ENCODE measurements around the gene NANOS3.

Gene NANOS3

GRCh38 chr19:13892870-13893269 is 15.9 kb downstream of the NANOS3 start:
- DNase-seq, result no peak
- H3K9me3 Mint-ChIP-seq, result no peaks in the 10 kb centered on the region

GRCh38 chr19:13894552-13894951 is 17.6 kb downstream of the NANOS3 start:
- no peak for DNase-seq
- Mint-ChIP-seq H3K4me3 (no peak overlapping the region), H3K27ac (no peak overlapping the region), H3K9me3 (no peaks in the 10 kb centered on the region), H3K4me1 (ENCODE audit: low read depth in 2 of 2) (no peaks in the 10 kb centered on the region), H3K27me3 (no peaks in the 10 kb centered on the region), H3K36me3 (ENCODE audit: insufficient read depth) (peaks cover 3% of the 10 kb centered on the region)
- ATAC-seq (replicated peaks), result no peak

More at GRCh38 chr19:13892870-13893269, 15.9 kb downstream of the NANOS3 start:
- Mint-ChIP-seq H3K4me1 (ENCODE audit: low read depth in 2 of 2) (peaks cover 0 to 3% of the 10 kb centered on the region in 2 donors), H3K27me3 (no peaks in the 10 kb centered on the region), H3K27ac (no peak overlapping the region), H3K36me3 (ENCODE audit: insufficient read depth) (peaks cover 4% of the 10 kb centered on the region), H3K4me3 (no peak overlapping the region)
- no peak for ATAC-seq (replicated peaks)

DNA sequence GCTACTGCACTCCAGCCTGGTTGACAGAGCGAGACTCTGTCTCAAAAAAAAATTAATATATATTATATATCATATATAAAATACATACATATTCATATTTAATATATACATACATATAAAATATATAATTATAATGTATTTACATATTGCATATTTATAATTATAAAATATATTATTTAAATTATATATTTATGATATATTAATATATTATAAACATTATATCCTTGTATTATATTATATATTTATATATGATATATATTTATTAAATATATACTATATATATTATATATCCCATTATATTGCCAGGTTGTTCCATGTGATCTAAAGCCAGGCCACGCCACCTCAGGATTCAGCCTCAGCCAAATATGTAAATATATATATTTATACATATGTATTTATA is 19.3 kb downstream of the NANOS3 start:
- Mint-ChIP-seq H3K4me3 (no peak overlapping the region), H3K36me3 (ENCODE audit: insufficient read depth) (peaks cover 3% of the 10 kb centered on the region), H3K27me3 (no peaks in the 10 kb centered on the region), H3K9me3 (no peaks in the 10 kb centered on the region), H3K27ac (no peak overlapping the region), H3K4me1 (ENCODE audit: low read depth in 2 of 2) (no peaks in the 10 kb centered on the region)
- DNase-seq (no peak), ATAC-seq (replicated peaks) (no peak)

- no peak for ATAC-seq (replicated peaks)
- Mint-ChIP-seq H3K27me3 (no peaks in the 10 kb centered on the region), H3K4me1 (ENCODE audit: low read depth in 2 of 2) (no peaks in the 10 kb centered on the region), H3K9me3 (no peaks in the 10 kb centered on the region), H3K36me3 (ENCODE audit: insufficient read depth) (no peaks in the 10 kb centered on the region), H3K4me3 (no peak overlapping the region), H3K27ac (no peak overlapping the region)
- no peak for DNase-seq
Measured at GRCh38 chr19:13899393-13899792, 22.5 kb downstream of the NANOS3 start.

- Mint-ChIP-seq H3K9me3 (no peaks in the 10 kb centered on the region), H3K4me1 (ENCODE audit: low read depth in 2 of 2) (no peaks in the 10 kb centered on the region), H3K36me3 (ENCODE audit: insufficient read depth) (no peaks in the 10 kb centered on the region), H3K27me3 (no peaks in the 10 kb centered on the region), H3K4me3 (no peak overlapping the region), H3K27ac (no peak overlapping the region)
- DNase-seq (no peak), ATAC-seq (replicated peaks) (no peak)
Measured at GRCh38 chr19:13899912-13900584, 23.1 kb downstream of the NANOS3 start.

GRCh38 chr19:13902993-13903555 is 26.1 kb downstream of the NANOS3 start:
- peaks cover 14 to 16% of the 10 kb centered on the region in 2 donors for H3K4me1 Mint-ChIP-seq (ENCODE audit: low read depth in 2 of 2)
- H3K4me3 Mint-ChIP-seq, result no peak overlapping the region
- peak overlapping the region in 1 of 2 donors; percentile 17 for H3K27ac Mint-ChIP-seq
- peaks cover 6% of the 10 kb centered on the region for H3K36me3 Mint-ChIP-seq (ENCODE audit: insufficient read depth)
- H3K27me3 Mint-ChIP-seq, result no peaks in the 10 kb centered on the region
- no peak for ATAC-seq (replicated peaks)
- no peaks in the 10 kb centered on the region for H3K9me3 Mint-ChIP-seq
- DNase-seq, result no peak

DNA sequence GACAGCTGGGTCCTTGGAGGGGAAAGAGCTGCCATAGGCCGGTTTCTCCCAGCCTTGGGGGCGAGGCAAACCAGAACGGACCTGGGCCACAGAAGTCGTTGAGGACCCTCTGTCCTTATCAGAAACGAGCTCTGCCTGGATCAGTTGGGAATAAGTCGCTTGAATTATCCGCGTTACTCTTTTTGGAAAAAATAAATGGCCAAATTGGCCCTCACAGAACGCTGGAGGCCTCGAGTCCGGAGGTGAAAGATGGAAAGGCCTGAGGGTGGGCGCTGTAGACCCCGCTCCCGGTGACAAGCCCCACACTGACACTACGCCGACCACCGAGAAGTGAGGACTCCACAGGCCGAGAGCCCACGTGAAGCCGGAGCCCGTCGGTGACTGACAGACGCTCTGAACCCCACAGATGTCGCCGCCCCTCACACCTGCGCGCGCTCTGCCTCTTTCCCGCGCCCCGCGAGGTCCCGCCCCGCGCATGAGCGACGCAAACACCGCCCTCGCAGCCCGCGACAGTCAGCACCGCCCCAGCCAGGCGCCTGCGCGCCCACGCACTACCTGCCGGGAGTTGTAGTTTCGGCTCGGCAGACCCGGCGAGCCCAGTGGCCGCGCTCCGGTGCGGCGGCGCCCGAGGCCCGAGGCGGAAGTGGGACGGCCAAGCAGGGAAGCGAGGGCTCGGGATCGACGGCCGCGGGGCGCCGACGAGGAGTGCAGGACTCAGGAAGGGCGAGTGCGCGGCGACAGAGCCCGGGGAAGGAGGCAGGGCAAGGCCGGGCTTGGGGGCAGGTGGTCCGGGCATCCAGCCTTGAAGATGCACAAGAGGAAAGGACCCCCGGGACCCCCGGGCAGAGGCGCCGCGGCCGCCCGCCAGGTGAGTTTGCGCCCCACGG is 28.9 kb downstream of the NANOS3 start, which contains the start of the genes BRME1 and CC2D1A:
Gene BRME1, minus strand, starts transcription at position 484 of the 887 bp plus-strand sequence. CDS start 1,225 bp downstream, outside the sequence.
Gene CC2D1A, plus strand, starts transcription at position 568 of the 887 bp plus-strand sequence. Its CDS starts 241 bp downstream, at position 809.
- peak within 1 kb of the TSS; percentile 68 to 86 for H3K27ac Mint-ChIP-seq
- DNase-seq, result peak; percentile 93 to 95 (median 93)
- peak; percentile 99 for ATAC-seq (replicated peaks)
- peak within 1 kb of the TSS; percentile 85 to 87 for H3K4me3 Mint-ChIP-seq
- H3K9me3 Mint-ChIP-seq, result no peaks in the 10 kb centered on the region
- peaks cover 14 to 16% of the 10 kb centered on the region in 2 donors for H3K4me1 Mint-ChIP-seq (ENCODE audit: low read depth in 2 of 2)
- no peaks in the 10 kb centered on the region for H3K27me3 Mint-ChIP-seq
- H3K36me3 Mint-ChIP-seq (ENCODE audit: insufficient read depth), result peaks cover 19% of the 10 kb centered on the region

DNA sequence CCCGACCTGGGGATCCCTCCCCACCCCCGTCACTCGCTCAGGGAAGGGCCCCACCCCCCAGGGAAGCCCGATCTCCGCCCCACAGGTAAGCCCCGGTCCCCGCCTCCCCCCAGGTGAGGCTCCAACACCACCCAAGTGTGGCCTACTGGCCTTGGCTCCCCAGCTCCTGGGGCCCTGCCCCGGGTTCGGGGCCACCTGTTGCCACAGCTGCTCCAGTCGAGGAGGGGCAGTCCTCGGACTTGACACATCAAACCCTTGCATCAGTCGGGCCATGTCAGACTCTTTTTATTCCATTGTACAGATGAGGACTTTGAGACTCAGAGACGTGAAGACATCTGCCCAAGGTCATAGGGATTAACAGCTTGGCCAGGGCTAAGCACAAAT is 29.6 kb downstream of the NANOS3 start:
- peaks cover 14 to 16% of the 10 kb centered on the region in 2 donors for H3K4me1 Mint-ChIP-seq (ENCODE audit: low read depth in 2 of 2)
- H3K27me3 Mint-ChIP-seq, result no peaks in the 10 kb centered on the region
- ATAC-seq (replicated peaks) (peak; percentile 18), DNase-seq (no peak)
- H3K36me3 Mint-ChIP-seq (ENCODE audit: insufficient read depth), result peaks cover 24% of the 10 kb centered on the region
- H3K4me3 Mint-ChIP-seq, result peak overlapping the region; percentile 85 to 87
- H3K9me3 Mint-ChIP-seq, result no peaks in the 10 kb centered on the region
- H3K27ac Mint-ChIP-seq, result peak overlapping the region; percentile 68 to 86

DNA sequence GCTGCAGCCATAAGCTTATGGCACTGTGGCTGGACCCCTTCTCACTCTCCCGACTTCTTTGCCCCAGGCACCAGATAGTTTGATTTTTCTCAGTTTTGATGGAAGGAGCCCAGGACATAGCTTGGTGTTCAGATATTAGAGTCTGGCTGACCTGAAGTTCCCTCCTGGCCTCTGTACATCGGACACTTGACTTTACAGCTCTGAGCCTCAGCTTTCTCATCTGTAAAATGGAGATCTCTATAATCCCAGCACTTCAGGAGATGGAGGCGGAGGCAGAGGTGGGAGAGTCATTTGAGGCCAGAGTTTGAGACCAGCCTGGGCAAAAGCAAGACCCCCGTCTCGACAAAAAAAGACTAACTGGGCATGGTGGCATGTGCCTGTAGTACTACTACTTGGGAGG is 30.0 kb downstream of the NANOS3 start:
- Mint-ChIP-seq H3K27me3 (no peaks in the 10 kb centered on the region), H3K27ac (peak overlapping the region; percentile 68 to 86)

DNA sequence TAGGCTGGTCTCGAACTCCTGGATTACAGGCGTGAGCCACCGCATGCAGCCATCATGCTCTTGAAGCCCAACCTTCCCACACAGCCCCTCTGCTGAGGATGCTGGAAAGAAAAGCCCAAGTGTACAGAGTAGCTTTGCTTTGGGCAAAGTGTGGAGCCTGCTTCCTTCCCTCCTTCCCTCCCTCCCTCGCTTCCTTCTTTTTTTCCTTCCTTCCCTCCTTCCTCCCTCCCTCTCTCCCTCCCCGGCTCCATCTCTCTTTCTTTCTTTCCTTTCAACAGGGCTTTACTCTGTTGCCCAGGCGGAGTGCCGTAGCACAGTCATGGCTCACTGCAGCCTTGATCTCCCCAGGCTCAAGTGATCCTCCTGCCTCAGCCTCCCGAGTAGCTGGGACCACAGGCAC is 31.7 kb downstream of the NANOS3 start:
- Mint-ChIP-seq H3K4me1 (ENCODE audit: low read depth in 2 of 2) (peaks cover 14 to 16% of the 10 kb centered on the region in 2 donors), H3K27me3 (no peaks in the 10 kb centered on the region), H3K36me3 (ENCODE audit: insufficient read depth) (peaks cover 36% of the 10 kb centered on the region), H3K4me3 (no peak overlapping the region), H3K27ac (no peak overlapping the region), H3K9me3 (no peaks in the 10 kb centered on the region)
- DNase-seq, result no peak
- ATAC-seq (replicated peaks), result no peak

More for the DNA sequence above, 30.0 kb downstream of the NANOS3 start:
- Mint-ChIP-seq H3K36me3 (ENCODE audit: insufficient read depth) (peaks cover 27% of the 10 kb centered on the region), H3K9me3 (no peaks in the 10 kb centered on the region), H3K4me3 (peak overlapping the region; percentile 85 to 87), H3K4me1 (ENCODE audit: low read depth in 2 of 2) (peaks cover 14 to 16% of the 10 kb centered on the region in 2 donors)
- ATAC-seq (replicated peaks), result no peak
- no peak for DNase-seq

DNA sequence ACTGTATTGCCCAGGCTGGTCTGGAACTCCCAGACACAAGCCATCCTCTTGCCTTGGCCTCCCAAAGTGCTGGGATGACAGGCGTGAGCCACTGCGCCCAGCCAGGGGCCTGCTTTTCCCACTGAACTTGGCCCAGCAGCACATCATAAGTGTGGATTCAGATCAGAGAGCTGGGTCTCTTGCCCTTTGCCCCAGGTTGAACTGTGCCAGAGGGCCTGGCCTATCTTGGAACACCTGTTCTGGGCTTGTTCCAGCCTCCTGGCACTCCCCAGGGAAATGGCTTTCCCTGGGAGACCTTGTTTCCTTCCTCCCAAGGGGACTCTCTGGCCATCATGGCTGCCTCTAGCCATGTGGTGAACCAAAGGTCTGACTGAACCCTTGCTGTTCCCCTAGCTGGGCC is 32.5 kb downstream of the NANOS3 start:
- Mint-ChIP-seq H3K9me3 (no peaks in the 10 kb centered on the region), H3K27ac (no peak overlapping the region)
- no peak for DNase-seq

DNA sequence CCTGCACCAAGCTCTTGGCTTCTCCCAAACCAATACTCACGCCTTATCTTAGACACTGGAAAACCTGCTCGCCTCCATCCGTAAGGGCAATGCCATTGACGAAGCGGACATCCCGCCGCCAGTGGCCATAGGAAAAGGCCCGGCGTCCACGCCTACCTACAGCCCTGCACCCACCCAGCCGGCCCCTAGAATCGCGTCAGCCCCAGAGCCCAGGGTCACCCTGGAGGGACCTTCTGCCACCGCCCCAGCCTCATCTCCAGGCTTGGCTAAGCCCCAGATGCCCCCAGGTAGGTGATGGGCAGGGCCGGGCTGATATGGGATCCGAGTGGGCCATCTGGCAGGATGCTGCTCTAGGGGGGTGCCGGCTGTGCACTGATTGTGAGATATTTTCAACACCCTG is 36.4 kb downstream of the NANOS3 start:
- H3K4me3 Mint-ChIP-seq, result no peak overlapping the region
- DNase-seq (no peak), ATAC-seq (replicated peaks) (no peak)
- no peaks in the 10 kb centered on the region for H3K27me3 Mint-ChIP-seq
- H3K36me3 Mint-ChIP-seq (ENCODE audit: insufficient read depth), result peaks cover 55% of the 10 kb centered on the region
- H3K4me1 Mint-ChIP-seq (ENCODE audit: low read depth in 2 of 2), result no peaks in the 10 kb centered on the region
- no peaks in the 10 kb centered on the region for H3K9me3 Mint-ChIP-seq
- no peak overlapping the region for H3K27ac Mint-ChIP-seq

More for the DNA sequence above, 32.5 kb downstream of the NANOS3 start:
- no peak overlapping the region for H3K4me3 Mint-ChIP-seq
- ATAC-seq (replicated peaks), result no peak
- peaks cover 14 to 16% of the 10 kb centered on the region in 2 donors for H3K4me1 Mint-ChIP-seq (ENCODE audit: low read depth in 2 of 2)
- peaks cover 44% of the 10 kb centered on the region for H3K36me3 Mint-ChIP-seq (ENCODE audit: insufficient read depth)
- H3K27me3 Mint-ChIP-seq, result no peaks in the 10 kb centered on the region

DNA sequence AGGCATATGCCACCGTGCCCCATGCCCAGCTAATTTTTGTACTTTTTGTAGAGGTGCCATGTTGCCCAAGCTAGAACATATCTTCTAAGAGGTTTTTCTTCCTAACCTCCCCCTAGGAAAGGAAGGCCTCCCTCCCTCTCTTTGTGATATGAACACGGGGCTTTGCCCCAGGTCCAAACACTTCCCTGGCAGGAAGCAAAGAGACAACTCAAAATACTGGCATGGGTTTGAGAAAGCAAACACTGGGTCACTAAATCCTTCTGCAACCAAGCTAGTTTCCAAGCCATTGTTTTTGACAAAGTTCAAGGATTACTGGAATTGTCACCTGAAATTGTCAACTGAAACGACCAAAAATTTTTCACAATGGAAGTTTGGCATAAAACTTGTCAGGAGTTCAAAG is 37.8 kb downstream of the NANOS3 start:
- no peaks in the 10 kb centered on the region for H3K27me3 Mint-ChIP-seq
- no peaks in the 10 kb centered on the region for H3K9me3 Mint-ChIP-seq
- H3K27ac Mint-ChIP-seq, result no peak overlapping the region
- no peaks in the 10 kb centered on the region for H3K4me1 Mint-ChIP-seq (ENCODE audit: low read depth in 2 of 2)
- no peak for DNase-seq
- no peak for ATAC-seq (replicated peaks)
- no peak overlapping the region for H3K4me3 Mint-ChIP-seq
- peaks cover 53% of the 10 kb centered on the region for H3K36me3 Mint-ChIP-seq (ENCODE audit: insufficient read depth)

All from effector memory CD8-positive, alpha-beta T cell (primary cell).